Stromal cell of bone marrow (primary cell): ENCODE data around the gene PPIL3.

Experiments used
- DNase-seq: peaks from one replicate; pipeline ENCODE4 v3.0.0-alpha.2; 2012; ENCODE audit warnings: low read depth

The PPIL3 gene

DNA sequence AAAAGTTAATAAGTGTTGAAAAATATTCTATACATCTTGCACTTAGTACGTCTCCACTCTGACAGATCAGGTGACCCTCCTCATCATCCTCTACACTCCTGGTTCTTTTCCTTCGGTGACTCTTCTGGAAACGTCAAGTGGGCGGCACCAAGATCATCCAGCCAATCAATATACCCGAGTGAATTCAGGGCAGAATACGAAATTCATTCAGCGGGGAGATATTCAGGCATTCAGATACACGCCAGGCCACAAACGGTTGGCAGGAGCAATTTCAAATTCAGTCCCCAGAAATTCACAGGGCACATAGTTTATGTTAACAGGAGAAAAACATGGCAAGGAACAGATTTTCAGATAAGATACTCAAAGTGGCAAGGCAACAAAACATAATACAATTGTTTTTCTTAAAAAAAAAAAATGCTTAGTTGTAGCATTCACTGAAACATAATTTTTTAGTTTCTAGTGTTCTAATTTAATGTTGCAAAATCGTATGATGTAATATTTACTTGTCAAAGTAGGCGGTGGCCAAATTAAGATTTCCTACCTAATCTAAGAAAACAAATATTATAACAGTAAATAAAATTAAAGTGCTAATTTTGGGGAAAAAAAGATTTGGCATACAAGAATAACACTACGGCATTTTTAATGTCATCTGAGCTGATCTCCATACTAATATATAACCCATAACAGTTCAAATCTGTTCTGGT, 28.6 kb downstream of the PPIL3 start:
- DNase-seq = peak; percentile 61

- DNase-seq = no peak
These were observed 32.1 kb downstream of the PPIL3 start for GRCh38 chr2:200856806-200857205.

GRCh38 chr2:200852605-200853004, 36.3 kb downstream of the PPIL3 start:
- DNase-seq = no peak

- DNase-seq = no peak
These were observed 37.3 kb downstream of the PPIL3 start for GRCh38 chr2:200851398-200852248.

GRCh38 chr2:200850512-200851256, 38.2 kb downstream of the PPIL3 start:
- DNase-seq = no peak

DNA sequence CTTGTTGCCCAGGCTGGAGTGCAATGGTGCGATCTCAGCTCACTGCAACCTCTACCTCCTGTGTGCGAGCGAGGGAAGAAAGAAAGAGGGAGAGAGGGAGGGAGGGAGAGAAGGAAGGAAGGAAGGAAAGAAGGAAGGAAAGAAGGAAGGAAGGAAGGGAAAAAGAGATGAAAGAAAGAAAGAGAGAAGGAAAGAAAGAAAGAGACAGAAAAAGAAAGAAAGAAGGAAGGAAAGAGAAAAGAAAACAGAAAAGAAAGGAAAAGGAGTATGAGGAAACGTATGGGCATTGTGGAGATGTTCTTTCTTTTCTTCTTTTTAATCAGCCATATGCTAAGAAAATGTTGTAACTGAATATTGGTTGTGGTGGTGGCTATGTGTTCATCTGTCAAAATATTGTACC, 40.9 kb downstream of the PPIL3 start:
- DNase-seq = no peak

DNA sequence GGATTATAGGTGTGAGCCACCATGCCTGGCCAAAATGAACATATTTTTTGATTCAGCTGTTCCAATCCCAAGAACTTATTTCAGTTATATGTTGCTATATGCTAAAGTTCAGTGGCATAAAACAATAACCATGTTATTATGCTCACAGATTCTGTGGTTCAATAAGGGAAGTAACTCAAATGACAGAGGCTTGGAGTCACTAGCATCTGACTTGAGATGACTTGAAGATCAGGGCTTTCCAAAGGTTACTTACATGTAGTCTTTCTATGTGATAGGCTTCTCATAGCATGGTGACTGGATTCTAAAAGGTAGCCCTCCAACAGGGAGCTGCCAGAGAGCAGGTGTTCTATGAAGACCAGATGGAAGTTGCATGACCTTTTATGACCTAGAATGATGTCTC, 41.6 kb downstream of the PPIL3 start:
- DNase-seq = no peak

DNA sequence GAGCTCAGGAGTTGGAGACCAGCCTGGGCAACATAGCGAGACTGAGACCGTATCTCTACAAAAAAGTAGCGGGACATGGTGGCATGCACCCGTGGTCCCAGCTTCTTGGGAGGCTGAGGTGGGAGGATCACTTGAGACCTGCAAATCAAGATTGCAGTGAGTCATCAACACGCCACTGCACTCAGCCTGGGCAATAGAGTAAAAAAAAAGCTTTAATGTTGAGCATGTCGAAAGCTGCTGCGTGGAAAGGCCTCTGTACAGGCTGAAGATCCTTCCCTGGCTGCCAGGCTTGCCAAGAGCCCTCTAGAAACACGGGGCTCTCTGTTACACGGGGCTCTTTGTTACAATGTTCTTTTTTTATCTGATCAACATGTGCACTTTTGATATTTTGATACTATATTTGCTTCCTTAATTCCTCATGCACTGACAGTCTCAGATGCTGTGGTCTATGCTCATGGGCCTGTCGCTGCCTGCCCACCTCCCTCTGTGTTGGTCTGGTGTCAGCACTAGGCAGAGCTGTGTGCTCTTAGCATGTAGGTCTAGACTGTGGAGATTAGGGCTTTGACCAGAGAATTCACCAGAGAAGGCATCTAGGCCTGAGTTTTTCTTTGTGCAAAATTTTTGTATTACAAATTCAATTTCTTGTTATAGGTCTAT, 43.1 kb downstream of the PPIL3 start:
- DNase-seq = no peak

DNA sequence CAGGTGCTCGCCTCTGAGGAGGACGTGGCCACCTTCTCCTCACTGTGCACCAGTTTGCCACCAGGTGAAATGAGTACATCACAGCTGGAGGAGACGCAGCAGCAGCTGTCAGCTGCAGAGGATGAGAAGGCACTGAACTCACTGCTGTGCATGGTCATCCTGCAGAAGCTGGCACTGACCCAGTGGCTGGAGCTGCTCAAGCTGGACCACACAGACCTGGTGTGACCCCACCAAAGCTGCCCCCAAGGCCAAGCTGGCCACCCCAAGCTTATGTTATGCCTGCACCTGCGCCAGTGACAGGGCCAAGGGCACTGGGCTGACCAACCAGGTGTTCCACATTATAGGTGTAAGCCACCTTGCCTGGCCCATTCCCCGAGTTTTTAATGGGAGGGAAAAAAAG, 43.7 kb downstream of the PPIL3 start:
- no peak for DNase-seq

GRCh38 chr2:200843993-200844948, 44.6 kb downstream of the PPIL3 start:
- no peak for DNase-seq

DNA sequence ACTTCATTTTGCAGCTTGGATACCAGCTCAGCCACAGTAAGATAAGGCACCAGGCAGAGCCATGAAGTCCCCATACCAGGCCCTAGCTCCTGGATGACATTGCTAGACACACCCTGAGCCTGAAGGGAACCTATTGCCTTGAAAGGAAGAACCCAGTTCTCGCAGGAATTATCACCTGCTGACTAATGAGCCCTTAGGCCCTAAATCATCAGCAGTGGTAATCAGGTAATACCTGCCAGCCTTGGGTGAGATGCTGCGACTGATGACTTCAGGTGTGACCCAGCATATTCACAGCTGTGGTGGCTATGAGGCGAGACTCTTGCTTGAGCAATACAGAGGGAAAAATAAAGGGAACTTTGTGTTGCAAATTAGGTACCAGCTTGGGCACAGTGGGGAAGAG, 49.4 kb downstream of the PPIL3 start:
- no peak for DNase-seq

DNA sequence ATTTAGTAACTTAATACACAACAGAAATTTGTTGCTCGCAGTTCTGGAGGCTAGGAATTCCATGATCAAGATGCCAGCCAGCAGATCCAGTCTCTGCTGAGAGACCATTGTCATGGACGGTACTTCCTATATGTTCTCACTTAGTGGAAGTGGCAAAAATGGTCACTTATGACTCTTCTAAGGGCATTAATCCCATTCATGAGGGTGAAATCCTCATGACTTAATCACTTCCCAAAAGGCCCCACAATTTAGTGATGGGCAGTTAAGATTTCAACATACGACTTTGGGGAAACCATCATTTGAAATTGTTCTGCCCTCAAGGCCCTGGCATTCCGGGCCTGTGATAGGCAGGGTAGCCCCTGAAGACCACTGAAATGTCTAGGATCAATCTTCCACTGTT, 54.2 kb downstream of the PPIL3 start:
- DNase-seq = no peak

GRCh38 chr2:200829258-200829655, 59.6 kb downstream of the PPIL3 start:
- DNase-seq = no peak

- no peak for DNase-seq
These were observed 60.2 kb downstream of the PPIL3 start for GRCh38 chr2:200828572-200829257.

- no peak for DNase-seq
These were observed 60.8 kb downstream of the PPIL3 start for GRCh38 chr2:200828104-200828503.

- no peak for DNase-seq
These were observed 67.1 kb downstream of the PPIL3 start for GRCh38 chr2:200821686-200822245.
